Measurements from ENCODE around the gene ITGA3.

The ITGA3 gene

DNA sequence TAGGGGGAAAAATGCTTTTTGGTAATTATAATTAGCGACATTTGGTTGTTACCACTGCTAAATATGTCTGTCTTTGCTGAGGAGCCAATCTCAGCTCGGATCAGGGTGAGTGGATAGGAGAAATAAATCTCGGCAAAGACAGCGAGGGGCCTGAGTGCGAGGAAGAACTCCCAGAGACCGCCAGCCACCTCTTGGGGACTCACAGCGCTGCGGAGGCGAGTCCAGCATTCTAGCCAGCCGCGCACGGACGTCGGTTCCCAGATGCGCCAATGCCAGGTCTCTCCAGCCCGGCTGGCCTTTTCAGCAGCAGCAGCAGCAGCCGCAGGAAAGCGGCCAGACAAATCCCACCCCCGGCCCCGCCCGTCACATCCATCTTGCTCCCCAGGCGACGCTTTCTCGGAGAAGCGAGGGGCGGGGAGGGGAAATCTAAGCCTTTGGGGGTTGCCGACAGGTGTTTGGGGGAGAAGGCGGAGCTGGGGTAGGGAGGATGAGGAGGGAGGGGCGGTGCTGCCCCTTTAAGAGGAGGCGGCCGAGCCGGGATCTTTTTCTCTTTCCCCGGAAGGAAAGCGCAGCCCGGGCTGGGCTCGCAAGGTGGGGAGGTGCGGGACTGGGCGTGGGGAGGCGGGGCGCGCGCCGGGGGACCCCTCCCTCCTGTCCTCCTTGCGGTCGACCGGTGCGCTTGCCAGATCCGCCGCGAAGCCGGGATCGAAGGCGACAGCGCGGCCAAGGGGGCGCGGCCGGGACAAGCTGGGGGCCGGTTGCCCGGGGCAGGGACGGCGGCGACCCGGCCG, at the start of gene ITGA3:
TSS of gene ITGA3 (plus strand) at position 685 of the 791 bp plus-strand sequence. CDS start 330 bp downstream, outside the sequence.
- DNase-seq: peak; percentile 87 to 96 (median 94)

DNA sequence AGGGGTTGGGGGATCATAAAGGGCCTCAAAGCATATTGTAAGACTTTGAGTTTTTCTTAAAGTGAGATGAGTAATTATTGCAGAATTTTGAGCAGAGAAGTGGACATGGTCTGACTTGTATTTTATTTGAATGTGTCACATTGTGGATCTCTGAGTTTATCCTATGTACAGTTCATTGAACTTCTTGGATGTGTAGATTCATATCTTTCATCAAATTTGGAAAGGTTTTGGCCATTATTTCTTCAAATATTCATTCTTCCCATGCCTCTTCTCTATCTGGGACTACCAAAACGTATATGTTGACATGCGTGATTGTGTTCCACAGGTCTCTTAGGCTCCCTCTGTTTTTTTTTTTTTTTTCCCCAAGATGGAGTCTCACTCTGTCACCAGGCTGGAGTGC, 46.6 kb upstream of the ITGA3 start:
- no peak for DNase-seq

DNA sequence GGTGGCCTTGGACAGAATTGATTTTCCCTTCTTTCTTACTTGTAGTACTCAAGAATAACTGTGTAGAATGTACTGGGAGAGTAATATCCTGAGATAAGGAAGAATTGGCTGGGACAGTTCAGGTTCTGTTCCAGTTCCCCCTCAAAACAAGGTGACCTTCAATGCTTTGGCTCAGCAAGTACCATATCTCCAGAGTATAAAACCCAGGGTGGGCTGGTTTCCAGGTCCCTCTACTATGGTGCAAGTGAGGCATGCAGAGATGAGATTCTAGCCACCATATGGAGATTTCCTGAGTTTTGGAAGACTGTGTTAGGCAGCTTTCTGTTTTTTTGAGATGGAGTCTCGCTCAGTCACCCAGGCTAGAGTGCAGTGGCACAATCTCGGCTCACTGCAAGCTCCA, 42.8 kb upstream of the ITGA3 start:
- no peak for DNase-seq

DNA sequence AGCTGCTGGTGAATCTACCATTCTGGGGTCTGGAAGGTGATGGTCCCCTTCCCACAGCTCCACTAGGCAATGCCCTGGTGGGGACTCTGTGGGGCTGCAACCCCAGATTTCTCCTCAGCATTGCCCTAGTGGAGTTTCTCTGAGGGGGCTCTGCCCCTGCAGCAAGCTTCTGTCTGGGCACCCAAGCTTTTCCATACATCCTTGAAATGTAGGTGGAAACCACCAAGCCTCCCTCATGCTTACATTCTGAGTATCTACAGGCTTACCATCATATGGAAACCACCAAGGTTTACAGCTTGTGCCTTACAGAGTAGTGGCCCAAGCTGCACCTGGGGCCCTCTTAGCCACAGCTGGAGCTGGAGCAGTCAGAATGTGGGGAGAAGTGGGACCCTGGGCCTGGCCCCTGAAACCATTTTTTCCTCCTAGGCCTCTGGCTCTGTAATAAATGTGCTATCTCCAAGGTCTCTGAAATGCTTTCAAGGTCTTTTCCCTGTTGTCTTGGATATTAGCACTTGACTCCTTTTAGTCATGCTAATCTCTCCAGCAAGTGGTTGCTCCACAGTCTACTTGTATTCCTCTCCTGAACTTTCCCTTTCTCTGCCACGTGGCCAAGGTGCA, 41.3 kb upstream of the ITGA3 start:
- no peak for DNase-seq

DNA sequence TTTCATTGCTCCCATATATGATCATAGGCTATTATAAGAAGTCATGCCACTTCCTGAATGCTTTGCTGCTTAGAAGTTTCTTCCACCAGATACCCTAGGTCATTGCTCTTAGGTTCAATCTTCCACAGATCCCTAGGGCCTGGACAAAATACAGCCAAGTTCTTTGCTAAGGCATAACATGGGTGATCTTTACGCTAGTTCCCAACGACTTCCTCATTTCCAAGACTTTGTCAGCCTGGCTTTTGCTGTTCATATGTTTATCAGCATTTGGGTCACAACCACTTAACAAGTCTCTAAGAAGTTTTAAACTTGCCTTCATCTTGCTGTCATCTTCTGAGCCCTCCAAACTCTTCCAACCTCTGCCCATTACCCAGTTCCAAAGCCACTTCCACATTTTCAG, 40.8 kb upstream of the ITGA3 start:
- no peak for DNase-seq

DNA sequence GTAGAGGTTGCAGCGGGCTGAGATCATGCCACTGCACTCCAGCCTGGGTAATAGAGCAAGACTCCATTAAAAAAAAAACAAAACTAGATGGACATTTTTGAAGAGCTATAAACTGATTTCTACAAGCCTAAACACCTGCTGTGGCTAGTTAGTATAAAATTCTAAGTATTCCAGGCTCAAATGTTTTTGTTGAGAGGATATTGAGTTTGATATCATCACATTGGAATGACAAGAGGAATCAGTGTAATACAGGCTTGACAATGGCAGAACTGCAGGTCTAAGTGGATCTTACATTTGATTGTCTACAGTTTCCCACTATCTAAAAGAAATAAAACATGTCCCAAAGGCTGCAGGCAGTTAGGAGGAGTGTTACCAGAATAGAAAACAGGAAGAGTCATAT, 37.0 kb upstream of the ITGA3 start:
- no peak for DNase-seq

DNA sequence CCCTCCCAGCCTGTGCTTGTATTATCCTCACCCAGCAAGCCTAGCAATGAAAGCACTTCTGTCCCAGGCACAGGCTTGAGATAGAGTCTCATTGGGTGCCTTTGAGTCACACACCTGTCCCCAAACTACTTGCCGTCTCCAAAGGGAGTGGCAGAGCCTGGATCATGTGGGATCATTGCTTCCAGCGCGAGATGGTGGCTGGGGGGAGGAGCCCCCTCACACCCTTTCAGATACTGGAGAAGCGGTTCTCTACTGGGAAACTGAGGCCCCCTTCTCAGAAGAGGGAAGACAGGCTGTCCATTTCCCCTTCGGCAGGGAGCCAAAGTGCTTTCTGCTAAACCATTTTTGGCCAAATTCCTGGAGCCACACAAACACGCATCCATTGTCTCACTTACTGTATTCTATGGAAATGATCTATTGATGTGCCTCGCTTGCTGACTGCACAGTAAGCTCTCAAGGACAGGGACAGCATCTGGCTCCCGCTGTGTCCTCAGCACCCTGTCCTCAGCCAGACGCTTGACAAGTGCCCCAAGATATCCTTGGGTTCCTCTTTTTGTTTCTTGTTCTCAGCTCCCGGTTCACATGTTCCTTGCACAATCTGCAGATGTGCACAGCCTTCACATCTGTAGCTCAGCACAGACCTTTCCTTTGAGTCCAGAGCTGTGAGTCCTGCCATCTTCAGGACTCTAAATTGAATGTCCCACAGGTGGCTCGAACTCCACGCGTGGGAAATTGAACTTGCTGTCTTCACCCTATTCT, 34.9 kb upstream of the ITGA3 start:
- no peak for DNase-seq

DNA sequence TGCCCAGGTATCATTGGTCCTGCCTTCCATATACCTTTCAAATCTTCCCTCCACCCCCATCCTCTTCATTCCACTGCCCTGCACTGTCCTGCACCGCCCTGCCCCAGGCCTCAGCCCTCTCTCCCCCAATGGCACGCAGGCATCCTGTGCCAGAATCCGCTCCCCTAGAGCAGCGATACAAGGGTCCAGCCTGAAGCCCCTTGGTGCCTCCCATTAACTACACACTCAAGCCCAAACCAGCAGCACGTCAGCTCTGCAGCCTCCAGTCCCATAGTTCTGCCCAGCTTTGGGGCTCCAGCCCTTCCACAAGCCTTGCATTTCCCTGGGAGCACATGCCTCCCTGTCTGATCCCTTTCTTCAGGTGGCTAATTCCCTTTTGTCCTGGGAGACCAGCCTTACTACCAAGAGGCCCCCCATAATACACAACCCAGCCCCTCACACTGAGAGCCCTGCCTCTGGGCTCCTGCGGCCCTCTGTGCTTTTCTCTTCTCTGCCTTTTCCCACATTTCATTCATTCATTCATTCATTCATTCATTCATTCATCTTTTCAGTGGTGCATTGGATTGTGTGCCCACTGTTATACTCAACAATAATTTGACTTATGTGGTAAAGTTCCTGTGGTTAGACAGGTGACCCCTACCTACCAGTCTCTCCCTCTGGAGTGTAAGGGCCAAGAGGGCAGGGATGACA, 34.1 kb upstream of the ITGA3 start:
- DNase-seq: no peak

DNA sequence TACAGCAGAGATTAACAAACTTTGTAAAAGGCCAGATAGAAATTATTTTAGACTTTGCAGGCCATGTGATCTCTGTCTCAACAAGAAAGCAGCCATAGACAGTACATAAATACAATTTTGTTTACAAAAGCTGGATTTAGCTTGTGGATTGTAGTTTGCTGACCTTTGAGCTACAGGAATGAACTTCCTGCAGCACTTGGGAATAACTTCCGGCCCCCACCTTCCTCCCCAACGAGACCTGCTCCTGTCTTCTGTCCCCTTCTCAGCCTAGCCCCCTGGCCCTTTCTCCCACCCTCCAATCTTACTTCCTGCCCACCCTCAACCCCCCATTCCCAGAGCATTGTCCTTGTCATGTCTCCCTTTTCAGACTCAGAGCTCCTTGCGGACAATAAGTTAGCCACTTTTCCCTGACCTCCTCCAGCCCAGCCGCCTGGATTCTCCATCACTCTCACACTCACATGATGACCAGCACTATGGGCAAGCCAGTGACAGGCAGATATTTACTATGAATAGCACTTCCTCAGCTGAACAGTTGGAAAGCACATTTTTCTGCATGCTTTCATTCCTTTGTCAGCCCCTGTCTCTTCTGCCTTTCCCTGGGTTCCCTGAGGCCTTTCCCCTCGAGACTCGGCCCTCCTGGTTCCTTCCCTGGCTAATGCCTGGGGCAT, 33.3 kb upstream of the ITGA3 start:
- no peak for DNase-seq

DNA sequence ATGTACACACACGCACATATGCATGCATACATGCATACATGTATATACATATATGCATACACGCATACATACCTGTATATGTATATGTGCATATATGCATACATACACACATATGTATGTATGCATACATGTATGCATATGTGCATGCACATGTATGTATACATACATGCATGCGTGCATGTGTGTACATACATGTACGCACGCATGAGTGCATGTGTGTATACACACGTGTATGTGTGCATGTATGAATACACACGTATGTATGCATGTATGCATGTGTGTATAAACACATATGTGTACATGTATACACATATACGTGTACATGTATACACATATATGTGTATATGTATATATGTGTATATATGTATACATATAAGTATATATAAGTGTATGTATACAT, 32.4 kb upstream of the ITGA3 start:
- DNase-seq: no peak

DNA sequence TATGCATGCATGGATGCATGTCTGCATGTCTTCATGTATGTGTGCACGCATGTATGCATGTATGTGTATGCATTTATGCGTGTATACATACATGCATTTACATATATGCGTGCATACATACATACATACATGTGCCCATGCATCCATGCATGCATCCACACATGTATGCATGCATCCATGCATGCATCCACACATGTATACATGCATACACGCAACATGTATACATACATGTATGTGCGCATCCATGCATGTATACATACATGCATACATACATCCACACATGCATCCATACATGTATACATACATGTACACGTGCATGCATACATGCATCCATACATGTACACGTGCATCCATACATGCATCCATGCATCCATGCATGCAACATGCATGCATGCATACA, 31.1 kb upstream of the ITGA3 start:
- no peak for DNase-seq

DNA sequence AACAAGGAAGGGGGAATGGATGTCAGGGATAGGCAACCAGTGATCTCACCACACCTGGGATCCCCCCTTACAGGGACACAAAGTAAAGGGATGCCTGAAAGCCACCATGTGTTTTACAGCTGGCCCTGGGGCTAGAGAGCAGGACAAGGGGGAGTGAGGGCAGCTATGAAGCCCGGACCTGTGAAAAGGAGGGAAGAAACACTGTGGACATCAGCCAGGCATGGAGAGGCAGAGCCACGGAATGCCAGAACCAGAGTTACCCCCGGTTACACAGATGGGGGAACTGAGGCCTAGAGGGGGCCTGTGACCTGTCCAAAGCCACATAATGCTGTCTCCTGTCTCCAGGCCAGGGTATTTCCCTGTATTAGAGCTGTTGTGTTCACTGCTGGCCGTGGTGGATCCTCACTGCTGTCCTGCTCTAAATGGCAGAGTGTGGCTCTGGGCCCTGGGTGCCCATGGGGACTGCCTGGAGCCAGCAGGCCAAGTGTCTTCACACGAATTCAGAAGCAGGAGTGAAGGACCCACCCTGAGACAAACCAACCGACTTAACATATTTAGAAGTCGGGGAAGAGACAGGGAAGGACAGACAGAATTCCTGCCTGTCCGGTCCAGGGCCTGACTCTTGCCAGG, 29.7 kb upstream of the ITGA3 start:
- DNase-seq: no peak

DNA sequence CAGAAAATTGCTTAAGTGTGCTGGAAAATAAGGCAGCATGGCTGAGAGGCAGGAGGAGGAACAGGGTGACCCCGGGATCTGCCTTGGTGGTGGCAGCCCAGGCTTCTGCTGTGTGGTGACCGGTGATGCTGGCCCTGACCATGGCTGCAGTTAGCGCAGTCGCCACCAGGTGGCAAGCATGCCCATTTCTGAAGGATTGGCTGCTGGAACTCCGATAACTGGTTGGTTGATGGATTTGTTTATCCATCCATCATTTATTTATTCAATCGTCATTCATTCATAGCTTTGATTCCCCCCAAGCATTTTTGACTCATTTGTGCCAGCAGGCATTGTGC, 29.1 kb upstream of the ITGA3 start:
- peak; percentile 56 to 80 (median 73) for DNase-seq

DNA sequence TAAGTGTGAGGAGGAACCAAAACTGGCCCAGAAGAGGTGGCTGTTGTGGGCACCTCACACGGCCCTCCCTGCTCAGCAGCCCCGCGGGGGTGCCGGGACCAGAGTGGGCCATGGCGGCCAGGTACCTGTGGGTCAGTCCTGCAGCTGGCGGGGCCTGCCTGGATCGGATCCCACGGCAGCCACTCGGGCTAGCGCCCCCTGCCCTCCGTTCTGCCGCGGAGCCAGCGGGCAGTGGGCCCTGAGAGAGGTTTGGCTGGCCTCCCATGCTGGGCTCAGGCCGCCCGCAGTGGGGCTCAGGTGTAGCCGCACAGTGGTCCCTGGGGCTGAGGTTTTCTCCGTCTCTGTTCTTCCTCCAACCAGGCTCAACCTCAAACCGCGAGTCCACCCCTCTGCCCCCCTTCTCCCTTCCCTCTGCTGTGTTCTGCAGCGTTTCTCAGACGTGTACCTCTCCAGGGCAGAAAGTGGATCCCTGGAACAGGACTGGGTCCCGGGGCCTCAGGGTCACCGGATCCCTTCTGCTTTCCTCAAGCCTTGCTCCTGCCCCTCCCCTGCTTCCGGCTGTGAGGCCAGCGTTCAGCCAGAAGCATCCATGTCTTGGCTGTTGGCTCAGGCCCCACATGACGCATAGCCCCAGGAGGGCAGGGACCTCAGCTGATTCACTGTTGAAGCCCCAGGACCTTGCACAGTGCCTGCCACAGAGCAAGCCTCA, 28.6 kb upstream of the ITGA3 start:
- DNase-seq: peak in 1 of 3 experiments; percentile 25

DNA sequence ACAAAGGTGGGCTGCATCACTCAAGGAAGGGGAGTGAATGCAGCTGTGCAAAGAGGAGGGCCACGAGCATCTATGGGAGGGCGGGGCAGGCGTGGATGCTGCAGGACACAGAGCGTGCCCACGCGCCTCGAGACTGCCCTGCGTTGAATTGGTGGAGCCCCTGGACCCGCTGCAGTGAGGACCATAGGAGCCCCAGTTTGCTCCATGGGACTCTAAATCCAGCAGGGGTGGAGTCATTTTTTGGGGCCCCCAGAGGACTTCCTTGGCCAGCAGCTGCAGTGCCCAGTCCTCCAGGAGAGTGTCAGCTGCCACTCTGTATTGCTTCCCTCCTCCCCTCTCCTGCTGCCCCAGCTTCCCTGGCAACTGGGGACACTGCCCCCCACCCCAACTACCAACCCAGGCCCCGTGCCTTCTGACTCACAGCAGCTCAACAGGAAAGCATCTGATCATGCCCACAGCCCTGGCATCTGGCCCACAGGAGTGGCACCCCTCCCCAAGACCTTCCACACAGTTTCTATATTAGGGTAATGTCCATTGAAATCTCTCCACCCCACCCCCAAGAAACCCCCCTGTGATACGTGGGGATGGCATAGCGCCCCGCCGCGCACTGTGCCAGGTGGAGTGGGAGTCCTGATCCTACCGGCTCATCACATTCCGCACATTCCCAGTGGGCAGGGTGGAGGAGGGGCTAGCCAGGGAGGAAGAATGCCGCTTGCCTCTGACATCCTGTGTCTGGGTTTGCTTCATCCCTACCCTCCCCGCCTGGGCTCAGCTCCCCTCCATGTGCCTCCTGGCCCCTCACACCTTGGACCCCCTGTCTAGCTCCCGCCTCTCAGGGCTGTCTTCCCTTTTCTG, 27.8 kb upstream of the ITGA3 start:
- no peak for DNase-seq

DNA sequence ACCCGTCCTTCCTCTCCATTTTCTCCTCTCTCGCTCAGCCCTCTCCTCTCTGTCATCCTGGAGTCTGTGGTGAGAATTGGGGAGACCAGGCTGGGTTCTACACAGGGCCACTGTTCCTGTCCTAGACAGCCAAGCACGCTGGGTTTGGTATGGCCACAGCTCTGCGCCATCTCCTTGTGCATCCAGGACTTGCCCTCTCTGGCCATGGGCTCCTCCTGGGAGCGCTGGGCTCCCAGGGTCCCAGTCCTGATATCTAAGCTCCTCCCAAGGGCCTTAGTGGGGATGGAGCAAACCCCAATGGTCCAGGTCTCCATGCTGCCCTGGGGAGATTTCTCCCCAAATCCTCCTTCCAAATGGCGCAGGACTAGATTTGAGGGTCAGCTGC, 27.2 kb upstream of the ITGA3 start:
- DNase-seq: no peak

DNA sequence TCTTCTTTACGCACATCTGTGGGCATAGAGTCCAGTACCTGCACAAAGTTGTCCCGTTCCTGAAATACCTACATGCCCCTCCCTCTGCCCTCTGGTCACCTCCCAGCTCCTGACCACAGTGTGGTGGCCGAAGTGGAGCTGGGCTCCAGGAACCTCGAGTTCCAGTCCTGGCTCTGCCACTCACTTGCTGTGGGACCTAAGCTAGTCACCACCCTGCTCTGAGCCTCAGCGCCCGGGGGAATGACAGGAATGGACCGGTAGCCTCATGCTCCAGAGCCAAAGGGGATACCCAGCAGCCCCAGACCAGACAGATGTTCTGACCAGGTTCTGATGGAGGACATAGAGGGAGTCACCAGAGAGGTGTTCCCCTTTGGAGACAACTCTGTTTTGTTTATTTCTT, 26.7 kb upstream of the ITGA3 start:
- DNase-seq: no peak

DNA sequence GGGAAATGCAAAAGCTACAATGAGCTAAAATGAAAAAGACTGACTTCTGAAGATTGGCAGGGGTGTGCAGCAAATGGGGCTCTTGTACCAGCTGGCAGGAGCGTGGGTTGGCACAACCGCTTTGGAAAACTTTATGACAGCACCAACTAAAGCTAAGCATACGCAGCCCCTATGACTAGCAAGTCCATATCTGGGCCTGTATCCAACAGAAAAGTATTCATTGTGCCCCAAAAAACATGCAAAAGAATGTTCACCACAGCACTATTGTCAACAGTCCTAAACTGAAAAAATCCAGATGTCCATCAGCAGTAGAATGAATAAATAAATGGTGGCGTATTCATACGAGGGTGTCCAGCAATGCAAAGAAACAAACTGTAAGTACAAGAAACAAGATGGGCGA, 22.6 kb upstream of the ITGA3 start:
- DNase-seq: no peak

DNA sequence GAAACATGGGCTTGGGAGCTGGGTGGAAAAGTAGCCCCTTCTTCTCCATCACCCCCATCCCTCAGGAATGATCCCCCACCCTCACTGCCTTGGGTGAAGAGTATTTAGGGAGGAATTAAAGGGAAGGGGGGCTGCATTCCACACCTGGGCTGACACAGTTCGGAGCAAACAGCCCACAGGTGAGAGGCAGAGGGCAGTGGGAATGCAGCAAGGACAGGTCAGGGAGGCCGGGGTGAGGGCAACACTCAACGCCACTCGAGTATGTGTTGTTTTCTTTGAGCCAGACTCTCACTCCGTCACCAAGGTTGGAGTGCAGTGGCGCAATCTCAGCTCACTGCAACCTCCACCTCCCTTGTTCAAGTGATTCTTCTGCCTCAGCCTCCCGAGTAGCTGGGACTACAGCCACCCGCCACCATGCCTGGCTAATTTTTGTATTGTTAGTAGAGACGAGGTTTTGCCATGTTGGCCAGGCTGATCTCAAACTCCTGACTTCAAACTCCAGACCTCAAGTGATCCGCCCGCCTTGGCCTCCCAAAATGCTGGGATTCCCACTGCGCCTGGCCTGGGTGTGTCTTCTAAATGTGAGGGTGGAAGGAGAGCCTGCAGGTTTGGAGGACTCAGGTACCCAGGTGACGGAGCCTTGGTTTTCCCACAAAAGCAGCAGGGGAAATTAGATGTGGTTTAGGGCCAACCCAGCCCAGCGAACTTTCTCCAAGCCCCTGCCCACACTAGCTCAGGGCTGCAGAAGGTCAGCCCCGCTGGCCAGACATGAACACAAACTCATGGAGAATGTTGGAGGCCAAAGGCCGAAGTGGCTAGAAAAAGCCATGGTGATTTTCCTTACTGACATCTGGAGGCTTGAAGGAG, 21.2 kb upstream of the ITGA3 start:
- DNase-seq: no peak

DNA sequence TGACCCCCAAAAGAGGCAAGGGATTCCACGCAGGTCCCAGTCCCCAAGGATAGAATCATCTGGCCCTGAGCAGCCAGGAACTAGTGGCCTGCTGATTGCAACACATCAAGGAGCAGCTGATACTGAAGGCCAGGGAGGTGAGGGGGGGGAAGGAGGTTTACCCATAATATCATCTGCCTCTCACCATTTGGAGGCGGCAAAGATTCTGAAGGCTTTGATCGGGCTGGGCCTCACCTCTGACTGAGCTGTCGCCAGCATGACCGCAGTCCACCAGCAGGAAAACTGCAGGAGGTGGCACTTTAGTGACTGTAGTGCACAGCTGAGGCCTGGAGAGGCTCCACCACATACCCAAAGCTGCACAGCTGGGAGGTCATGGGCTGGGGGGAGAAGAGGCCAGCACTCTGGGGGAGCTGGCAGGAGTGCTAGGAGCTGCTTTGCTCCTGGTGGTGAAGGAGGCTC, 20.5 kb upstream of the ITGA3 start:
- DNase-seq: no peak
